HEK293 (cell line): ENCODE results near the gene FANCC.

Experiments
- CTCF ChIA-PET: fragments of 350-600 bp; formaldehyde crosslinking; extraction: SDS; loops from one replicate; lab custom pipeline; 2021; ENCODE audit warnings: antibody characterized with exemption; lab: Yijun Ruan, JAX
- POLR2A ChIA-PET: fragments of 300-600 bp; formaldehyde crosslinking; extraction: SDS; loops from one replicate; lab custom pipeline; 2020; ENCODE audit warnings: antibody characterized with exemption, inconsistent platforms; lab: Yijun Ruan, JAX
- H3K27ac ChIP-seq: fragments of 200-500 bp; sonication (Bioruptor generic); 2 replicates; pipeline ENCODE4 v1.5.1; 2014; ENCODE audit warnings: low read depth, low read length, control low read depth, inconsistent platforms; ENCODE audit errors: extremely low read depth
- H3K36me3 ChIP-seq, 2 experiments: fragments of 200-500 bp in 1 of 2; sonication (Bioruptor generic) in 1 of 2; 1 replicate in 1 of 2; 2 replicates in 1 of 2; pipeline ENCODE4 v1.5.1; 2014 to 2017; ENCODE audit warnings: inconsistent platforms in 2 of 2, low read length in 2 of 2; ENCODE audit not compliant: control insufficient read depth in 2 of 2, insufficient read depth in 1 of 2
- H3K4me1 ChIP-seq: fragments of 200-500 bp; sonication (Bioruptor generic); 2 replicates; pipeline ENCODE4 v1.5.1; 2014; ENCODE audit warnings: mild to moderate bottlenecking, low read length, inconsistent platforms; ENCODE audit not compliant: control insufficient read depth, insufficient read depth
- H3K4me3 ChIP-seq: 2 replicates; pipeline ENCODE4 v1.5.1; 2011; ENCODE audit warnings: low read depth, mild to moderate bottlenecking, control low read depth, low read length, moderate library complexity
- H3K9me3 ChIP-seq: fragments of 200-500 bp; sonication (Bioruptor generic); 2 replicates; pipeline ENCODE4 v1.5.1; 2014; ENCODE audit warnings: low read depth, low read length, inconsistent platforms; ENCODE audit not compliant: control insufficient read depth, insufficient read depth
- OSR2 ChIP-seq: fragments of 450-650 bp; formaldehyde crosslinking; IDR thresholded peaks from 2 replicates; pipeline ENCODE4 v1.5.1; 2016; ENCODE audit warnings: missing biosample characterization, missing genetic modification characterization
- PATZ1 ChIP-seq: fragments of 450-650 bp; formaldehyde crosslinking; IDR thresholded peaks from 2 replicates; pipeline ENCODE4 v1.5.1; 2016; ENCODE audit warnings: missing biosample characterization, missing genetic modification characterization
- SP3 ChIP-seq: fragments of 450-650 bp; formaldehyde crosslinking; IDR thresholded peaks from 2 replicates; pipeline ENCODE4 v1.5.1; 2016; ENCODE audit warnings: missing biosample characterization, missing genetic modification characterization
- ZBTB11 ChIP-seq: fragments of 450-650 bp; formaldehyde crosslinking; conservative IDR thresholded peaks from 2 replicates; pipeline ENCODE4 v1.5.1; 2016; ENCODE audit warnings: low read depth, missing biosample characterization, missing genetic modification characterization
- ZNF239 ChIP-seq: fragments of 450-650 bp; formaldehyde crosslinking; IDR thresholded peaks from 2 replicates; pipeline ENCODE4 v1.5.1; 2016; ENCODE audit warnings: missing biosample characterization, missing genetic modification characterization
- ZNF426 ChIP-seq: fragments of 450-650 bp; formaldehyde crosslinking; IDR thresholded peaks from 2 replicates; pipeline ENCODE4 v1.5.1; 2017; ENCODE audit warnings: missing biosample characterization, missing genetic modification characterization, mild to moderate bottlenecking, inconsistent platforms, moderate library complexity
- ZNF449 ChIP-seq: fragments of 450-650 bp; formaldehyde crosslinking; IDR thresholded peaks from 2 replicates; pipeline ENCODE4 v1.5.1; 2017; ENCODE audit warnings: missing biosample characterization, mild to moderate bottlenecking, missing genetic modification characterization, moderate library complexity
- ZNF654 ChIP-seq: fragments of 450-650 bp; formaldehyde crosslinking; IDR thresholded peaks from 2 replicates; pipeline ENCODE4 v1.5.1; 2016; ENCODE audit warnings: low read depth, missing biosample characterization, missing genetic modification characterization
- ZNF776 ChIP-seq: fragments of 450-650 bp; formaldehyde crosslinking; IDR thresholded peaks from 2 replicates; pipeline ENCODE4 v1.5.0; 2017; ENCODE audit warnings: missing biosample characterization, missing genetic modification characterization, borderline replicate concordance
- TF ChIP-seq, protein P1 (sequence below): fragments of 450-650 bp; formaldehyde crosslinking; IDR thresholded peaks from 2 replicates; pipeline ENCODE4 v1.5.1; 2016; ENCODE audit warnings: missing biosample characterization, missing genetic modification characterization, borderline replicate concordance

Gene FANCC

DNA sequence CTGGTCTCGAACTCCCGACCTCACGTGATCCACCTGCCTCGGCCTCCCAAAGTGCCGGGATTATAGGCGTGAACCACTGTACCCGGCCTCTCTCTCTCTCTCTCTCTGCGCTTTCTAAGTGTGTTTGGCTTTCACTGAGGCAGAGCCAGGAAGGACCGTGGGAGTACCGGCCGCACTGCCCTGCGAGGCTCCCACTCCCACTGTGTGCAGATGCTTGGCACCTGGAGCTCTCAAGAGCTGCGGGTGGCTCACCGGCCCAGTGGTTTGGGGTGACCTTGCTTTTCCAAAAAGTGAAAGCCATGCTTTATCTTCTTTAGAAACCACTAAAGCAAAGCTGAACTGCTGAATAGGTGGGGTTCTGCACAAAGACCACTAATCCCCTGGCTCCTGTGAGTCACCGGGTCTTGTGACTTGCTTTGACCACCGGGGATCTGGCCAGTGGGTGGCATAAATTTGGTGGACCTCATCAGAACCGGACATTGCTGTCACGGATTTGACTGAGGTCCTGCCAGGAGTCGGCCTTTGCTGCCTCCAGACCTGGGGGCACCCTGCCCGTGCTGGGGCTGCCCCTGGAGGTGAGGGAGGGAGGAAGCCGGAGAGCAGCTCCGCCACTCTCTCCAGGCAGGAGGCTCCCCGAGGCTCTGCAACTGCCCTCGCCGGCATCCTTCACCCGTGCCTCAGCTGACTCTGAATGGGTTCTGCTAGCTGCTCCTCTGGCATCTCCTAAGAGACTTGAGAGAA is 228.9 kb downstream of the FANCC start:
- H3K36me3 ChIP-seq, result peaks cover 0 to 26% of the 10 kb centered on the region in 2 experiments; a peak in 1 of 3 replicates
- ChIA-PET CTCF (interaction anchor here (0.6 to 1.8 kb wide), 7 partner anchors 9 to 305 kb away, joined by 3 to 8 read pairs (median 5); no protein-coding TSS in a partner anchor), POLR2A (no interaction called here)

DNA sequence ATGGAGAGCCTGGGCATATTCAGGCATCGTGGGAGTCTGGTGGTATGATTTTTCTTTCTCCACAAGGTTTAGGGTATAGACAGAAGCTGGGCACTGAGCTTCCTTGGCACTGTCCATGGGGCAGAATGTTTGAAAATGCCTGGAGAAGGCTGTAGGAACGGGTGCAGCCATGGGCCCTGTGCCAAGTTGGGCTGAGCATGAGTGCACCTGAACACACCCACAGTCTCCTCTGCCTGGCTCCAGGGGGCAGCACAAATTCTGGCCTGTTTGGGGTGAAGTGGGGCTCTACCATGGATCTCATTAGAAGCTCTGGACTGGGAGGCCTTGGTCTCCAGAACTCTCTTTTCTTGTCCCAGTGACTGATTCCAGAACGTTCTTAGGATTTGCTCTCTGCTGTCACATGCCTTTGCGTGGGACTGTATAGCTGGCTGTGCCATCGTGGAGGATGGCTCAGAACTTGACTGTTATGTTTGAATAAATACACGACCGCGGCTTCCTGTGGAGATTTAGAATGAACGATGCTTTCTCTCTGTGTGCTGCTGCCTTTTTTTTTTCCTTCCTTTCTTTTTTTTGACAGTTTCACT is 229.8 kb downstream of the FANCC start:
- no peak for TF ChIP-seq ZNF239
- no peak for TF ChIP-seq ZNF426 (tag by site-specific recombination)
- 0 out of 2 replicates have a peak, but pooled peaks have one; percentile 15 for TF ChIP-seq ZNF449 (tag by site-specific recombination)
- TF ChIP-seq, all 188 proteins: peak for 1
- Histone ChIP-seq H3K9me3 (no peaks in the 10 kb centered on the region), H3K36me3 (peaks cover 4 to 35% of the 10 kb centered on the region in 2 experiments; a peak in 2 of 3 replicates), H3K27ac (no peak overlapping the region), H3K4me1 (no peaks in the 10 kb centered on the region), H3K4me3 (no peak overlapping the region)
- ChIA-PET CTCF (interaction anchor here (0.6 to 1.8 kb wide), 4 partner anchors 9 to 413 kb away, joined by 3 to 8 read pairs (median 4); no protein-coding TSS in a partner anchor), POLR2A (no interaction called here)

More for the DNA sequence above, 228.9 kb downstream of the FANCC start:
- Histone ChIP-seq H3K4me3 (no peak overlapping the region), H3K9me3 (no peaks in the 10 kb centered on the region)
- no peak for TF ChIP-seq ZNF654 (tag by site-specific recombination)
- no peak for TF ChIP-seq SP3 (tag by site-specific recombination)
- no peak for TF ChIP-seq OSR2 (tag by site-specific recombination)
- no peak for TF ChIP-seq ZNF776 (tag by site-specific recombination)
- no peak for TF ChIP-seq ZBTB11 (tag by site-specific recombination)
- no peak for TF ChIP-seq PATZ1
- TF ChIP-seq, protein P1, sequence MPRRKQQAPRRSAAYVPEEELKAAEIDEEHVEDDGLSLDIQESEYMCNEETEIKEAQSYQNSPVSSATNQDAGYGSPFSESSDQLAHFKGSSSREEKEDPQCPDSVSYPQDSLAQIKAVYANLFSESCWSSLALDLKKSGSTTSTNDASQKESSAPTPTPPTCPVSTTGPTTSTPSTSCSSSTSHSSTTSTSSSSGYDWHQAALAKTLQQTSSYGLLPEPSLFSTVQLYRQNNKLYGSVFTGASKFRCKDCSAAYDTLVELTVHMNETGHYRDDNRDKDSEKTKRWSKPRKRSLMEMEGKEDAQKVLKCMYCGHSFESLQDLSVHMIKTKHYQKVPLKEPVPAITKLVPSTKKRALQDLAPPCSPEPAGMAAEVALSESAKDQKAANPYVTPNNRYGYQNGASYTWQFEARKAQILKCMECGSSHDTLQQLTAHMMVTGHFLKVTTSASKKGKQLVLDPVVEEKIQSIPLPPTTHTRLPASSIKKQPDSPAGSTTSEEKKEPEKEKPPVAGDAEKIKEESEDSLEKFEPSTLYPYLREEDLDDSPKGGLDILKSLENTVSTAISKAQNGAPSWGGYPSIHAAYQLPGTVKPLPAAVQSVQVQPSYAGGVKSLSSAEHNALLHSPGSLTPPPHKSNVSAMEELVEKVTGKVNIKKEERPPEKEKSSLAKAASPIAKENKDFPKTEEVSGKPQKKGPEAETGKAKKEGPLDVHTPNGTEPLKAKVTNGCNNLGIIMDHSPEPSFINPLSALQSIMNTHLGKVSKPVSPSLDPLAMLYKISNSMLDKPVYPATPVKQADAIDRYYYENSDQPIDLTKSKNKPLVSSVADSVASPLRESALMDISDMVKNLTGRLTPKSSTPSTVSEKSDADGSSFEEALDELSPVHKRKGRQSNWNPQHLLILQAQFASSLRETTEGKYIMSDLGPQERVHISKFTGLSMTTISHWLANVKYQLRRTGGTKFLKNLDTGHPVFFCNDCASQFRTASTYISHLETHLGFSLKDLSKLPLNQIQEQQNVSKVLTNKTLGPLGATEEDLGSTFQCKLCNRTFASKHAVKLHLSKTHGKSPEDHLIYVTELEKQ (tag by site-specific recombination), result no peak
- TF ChIP-seq, all 188 proteins: peak for 0
- Histone ChIP-seq H3K27ac (no peak overlapping the region), H3K4me1 (no peaks in the 10 kb centered on the region)
